T-helper 2 cell treated with Interferon-gamma antibody and Interleukin-4, amounts not matched to agents 100 ng/mL and 5 ng/mL, for 36 hours (primary cell): ENCODE data around the gene SYCE3. TPM values are rescaled to one million over a fixed set of nuclear protein-coding genes. Genes with fewer than 3 reads are reported as not detected.
"Not testable (repeated sequence)": the region's sequence is repeated elsewhere in the genome, so short reads cannot be mapped to it uniquely, and the experiment has no call there.

ENCODE experiments used
- intact Hi-C: fragments of 100-400 bp; cut with micrococcal nuclease; formaldehyde crosslinking; loops from one replicate; pipeline ENCODE4 v1.15.1; 2023
- total RNA-seq: library from RNA; stranded (reverse); gene quantifications from 2 replicates; pipeline ENCODE4 v1.2.3, GENCODE V29; 2022

Gene SYCE3
- total RNA-seq, 1 donor from 2014 or later: not detected

- intact Hi-C loops: no loop called here
Observed at GRCh38 chr22:50553310-50553709, 9.4 kb downstream of the SYCE3 start.

- intact Hi-C loops: no loop called here
Observed at GRCh38 chr22:50551160-50551752, 11.5 kb downstream of the SYCE3 start.

- intact Hi-C loops: no loop called here
Observed at GRCh38 chr22:50550395-50550794, 12.3 kb downstream of the SYCE3 start.

- intact Hi-C loops: no loop called here
Observed at GRCh38 chr22:50548921-50549790, 13.6 kb downstream of the SYCE3 start.

- intact Hi-C loops: no loop called here
Observed at GRCh38 chr22:50548040-50548920, 14.4 kb downstream of the SYCE3 start.

GRCh38 chr22:50547263-50547985 lies 15.3 kb downstream of the SYCE3 start:
- intact Hi-C loops: no loop called here

- intact Hi-C loops: no loop called here
Observed at GRCh38 chr22:50546326-50547262, 16.1 kb downstream of the SYCE3 start.

GRCh38 chr22:50545522-50546325 lies 17.0 kb downstream of the SYCE3 start, which contains the start of gene KLHDC7B:
TSS of gene KLHDC7B (plus strand) at chr22:50545899. CDS start at chr22:50546244, 345 bp downstream.
- intact Hi-C loops: loop anchor here (2.0 kb wide), 2 partner anchors 15 to 17 kb away; partner anchors contain the start of genes SYCE3 and TYMP

- intact Hi-C loops: loop anchor here (1.0 to 2.0 kb wide), 3 partner anchors 14 to 77 kb away; partner anchors contain the start of genes SYCE3 and TYMP
Observed at GRCh38 chr22:50544746-50545253, 17.9 kb downstream of the SYCE3 start.

- intact Hi-C loops: loop anchor here (1.0 to 2.0 kb wide), 3 partner anchors 13 to 77 kb away; partner anchors contain the start of genes SYCE3 and TYMP
Observed at GRCh38 chr22:50544078-50544745, 18.5 kb downstream of the SYCE3 start.

- intact Hi-C loops: no loop called here
Observed at GRCh38 chr22:50542416-50542927, 20.2 kb downstream of the SYCE3 start.

GRCh38 chr22:50541667-50542026 lies 21.1 kb downstream of the SYCE3 start:
- intact Hi-C loops: not testable (repeated sequence)

- intact Hi-C loops: no loop called here
Observed at GRCh38 chr22:50540381-50540780, 22.3 kb downstream of the SYCE3 start.

- intact Hi-C loops: no loop called here
Observed at GRCh38 chr22:50537765-50538164, 25.0 kb downstream of the SYCE3 start.

- intact Hi-C loops: no loop called here
Observed at GRCh38 chr22:50536226-50536625, 26.5 kb downstream of the SYCE3 start.

GRCh38 chr22:50535113-50535512 lies 27.6 kb downstream of the SYCE3 start:
- intact Hi-C loops: no loop called here

GRCh38 chr22:50533856-50534711 lies 28.6 kb downstream of the SYCE3 start:
- intact Hi-C loops: not testable (repeated sequence)
